ENCODE data around the gene ST6GALNAC3.

GRCh38 chr1:76185207-76185606 is 110.7 kb downstream of the ST6GALNAC3 start:
- TF ChIP-seq CTCF (IDR thresholded peaks at IDR 0.05) (no peak), POLR2A (IDR thresholded peaks at IDR 0.05) (no peak)

Measured in heart left ventricle (tissue), 13 donors.